Left colon (tissue), 2 donors: ENCODE measurements around the gene CCNY. TPM values are rescaled to one million over a fixed set of nuclear protein-coding genes. Genes with fewer than 3 reads are reported as not detected.

Experiments used
- ATAC-seq: fragments of 200-7000 bp; cut with Tn5 transposase; one replicate; pipeline ENCODE4 v1.9.1; 2020; ENCODE audit warnings: mild to moderate bottlenecking, moderate library complexity
- DNase-seq, 2 donors: peaks; one replicate each; pipeline ENCODE4 v3.0.0-alpha.2; 2020
- intact Hi-C, 2 donors: fragments of 100-400 bp; cut with DNase I in 1 of 2; cut with micrococcal nuclease in 1 of 2; formaldehyde crosslinking; loops; one replicate each; pipeline versions ENCODE4 v1.11.2 to v1.14.0; 2022; cut with DNase I, micrococcal nuclease
- total RNA-seq, 2 donors: library from RNA; stranded (reverse); fragmentation: NEBNext Ultra II Directional; extraction: Animal tissue kit (Norgen Biotek cat#: 25700); gene quantifications; one replicate each; pipeline ENCODE4 v1.2.1, GENCODE V29; 2021
- donor health status: DM: no; HTN: no; CAD: no.
- donor health status: DM: yes; HTN: yes; CAD: no.

CCNY gene
- total RNA-seq, 2 donors from 2014 or later, result 51.6 to 78.0 TPM

GRCh38 chr10:35458500-35459448, 122.5 kb downstream of the CCNY start:
- DNase-seq (no peak), ATAC-seq (no peak)
- intact Hi-C loops, result no loop called here

- no peak for ATAC-seq
- no peak for DNase-seq
- intact Hi-C loops, result no loop called here
Measured at GRCh38 chr10:35459449-35459847, 123.1 kb downstream of the CCNY start.

- intact Hi-C loops, result no loop called here
- DNase-seq (no peak), ATAC-seq (no peak)
Measured at GRCh38 chr10:35460852-35461460, 124.6 kb downstream of the CCNY start.

- intact Hi-C loops, result no loop called here
- DNase-seq (no peak), ATAC-seq (no peak)
Measured at GRCh38 chr10:35462491-35462934, 126.2 kb downstream of the CCNY start.

- intact Hi-C loops, result no loop called here
- ATAC-seq (no peak), DNase-seq (no peak)
Measured at GRCh38 chr10:35463105-35463867, 127.0 kb downstream of the CCNY start.

- no peak for ATAC-seq
- intact Hi-C loops, result no loop called here
- DNase-seq, result no peak
Measured at GRCh38 chr10:35463878-35464277, 127.6 kb downstream of the CCNY start.

GRCh38 chr10:35464825-35465456, 128.6 kb downstream of the CCNY start:
- ATAC-seq (no peak), DNase-seq (no peak)
- intact Hi-C loops, result no loop called here

GRCh38 chr10:35465673-35466072, 129.4 kb downstream of the CCNY start:
- intact Hi-C loops, result no loop called here
- no peak for DNase-seq
- ATAC-seq, result no peak

GRCh38 chr10:35466170-35466569, 129.9 kb downstream of the CCNY start:
- intact Hi-C loops, result no loop called here
- ATAC-seq, result no peak
- no peak for DNase-seq

- ATAC-seq, result no peak
- no peak for DNase-seq
- intact Hi-C loops, result no loop called here
Measured at GRCh38 chr10:35466661-35467060, 130.4 kb downstream of the CCNY start.

GRCh38 chr10:35467186-35467585, 130.9 kb downstream of the CCNY start:
- DNase-seq (no peak), ATAC-seq (no peak)
- intact Hi-C loops, result no loop called here

GRCh38 chr10:35470248-35470924, 134.1 kb downstream of the CCNY start:
- DNase-seq (no peak), ATAC-seq (no peak)
- intact Hi-C loops, result no loop called here

GRCh38 chr10:35470925-35471315, 134.6 kb downstream of the CCNY start:
- no peak for DNase-seq
- intact Hi-C loops, result no loop called here
- ATAC-seq, result no peak

- intact Hi-C loops, result no loop called here
- DNase-seq (no peak), ATAC-seq (no peak)
Measured at GRCh38 chr10:35471435-35471834, 135.1 kb downstream of the CCNY start.

GRCh38 chr10:35480142-35480541, 143.8 kb downstream of the CCNY start:
- intact Hi-C loops, result no loop called here
- ATAC-seq (no peak), DNase-seq (no peak)

- DNase-seq, result no peak
- no peak for ATAC-seq
Measured at GRCh38 chr10:35481413-35481812, 145.1 kb downstream of the CCNY start.

GRCh38 chr10:35486297-35486990, 150.1 kb downstream of the CCNY start:
- no peak for ATAC-seq
- intact Hi-C loops, result no loop called here

More at GRCh38 chr10:35481413-35481812, 145.1 kb downstream of the CCNY start:
- intact Hi-C loops, result no loop called here

More at GRCh38 chr10:35486297-35486990, 150.1 kb downstream of the CCNY start:
- DNase-seq, result no peak
